ENCODE data around the gene EPM2A. TPM values are rescaled to one million over a fixed set of nuclear protein-coding genes. Genes with fewer than 3 reads are reported as not detected.

The EPM2A gene
- total RNA-seq, 2 experiments from 2014 or later, result 8.3 to 9.0 TPM

DNA sequence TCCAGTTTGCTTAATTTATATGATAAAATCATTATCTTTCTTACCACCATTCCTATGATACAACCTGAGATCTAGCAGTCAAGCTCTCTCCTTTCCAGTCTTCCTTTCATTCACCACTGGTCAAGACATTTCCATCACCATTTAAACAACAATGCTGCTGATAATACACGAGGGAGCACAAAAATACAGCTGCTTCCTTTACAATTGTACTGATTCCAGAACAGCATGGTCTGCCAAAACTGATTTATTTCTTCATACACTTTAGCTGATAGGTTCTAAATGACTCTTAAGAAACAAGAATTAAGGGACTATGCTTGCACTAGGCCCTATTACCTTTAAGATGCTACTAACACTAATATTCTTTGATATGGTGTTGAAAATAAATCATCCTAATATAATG lies 65.0 kb downstream of the EPM2A start:
- peaks cover 34% of the 10 kb centered on the region for H3K36me3 Mint-ChIP-seq
- peaks cover 3% of the 10 kb centered on the region for H3K4me1 Mint-ChIP-seq
- H3K27me3 Mint-ChIP-seq, result no peaks in the 10 kb centered on the region
- peaks cover 6% of the 10 kb centered on the region for H3K9me3 Mint-ChIP-seq
- H3K27ac Mint-ChIP-seq, result no peak overlapping the region
- H3K4me3 Mint-ChIP-seq, result no peak overlapping the region
- no peak for DNase-seq

DNA sequence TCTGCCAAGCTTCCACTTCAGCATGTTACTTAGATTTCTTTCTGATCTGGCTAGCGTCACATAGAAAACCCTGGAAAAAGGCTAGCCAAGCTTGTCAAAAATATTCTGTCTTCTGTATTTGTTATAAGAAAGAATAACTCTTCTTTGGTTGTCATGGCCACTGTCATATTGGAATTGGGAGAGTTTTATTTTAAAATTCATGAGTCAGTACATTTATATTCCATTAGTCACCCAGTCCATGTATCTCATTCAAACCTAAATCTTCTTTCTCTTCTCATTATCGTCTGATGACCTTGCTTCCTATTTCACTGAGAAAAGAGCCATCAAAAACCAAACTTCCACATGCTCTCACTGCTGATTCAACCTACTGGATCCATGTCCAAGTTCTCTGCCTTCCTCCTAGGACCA lies 65.7 kb downstream of the EPM2A start:
- Mint-ChIP-seq H3K27ac (no peak overlapping the region), H3K4me3 (no peak overlapping the region), H3K9me3 (peaks cover 3% of the 10 kb centered on the region)

DNA sequence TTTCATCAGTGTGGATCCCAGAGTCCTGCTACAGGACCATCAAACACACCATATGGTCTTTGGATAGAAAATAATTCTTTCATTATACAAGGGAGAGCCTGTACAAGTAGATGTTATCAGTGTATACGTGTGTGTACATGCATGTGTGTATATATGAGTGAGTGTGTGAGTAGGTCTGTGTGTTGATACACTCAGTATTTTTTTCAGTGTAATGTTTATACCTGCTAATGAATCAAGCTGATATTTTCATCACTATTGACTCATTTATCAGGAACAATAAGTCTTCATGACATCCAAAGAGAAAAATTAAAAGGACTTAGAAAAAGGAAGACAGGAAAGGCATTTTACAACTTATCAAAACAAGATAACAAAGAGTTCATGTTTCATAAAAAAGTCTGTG lies 66.5 kb downstream of the EPM2A start:
- H3K4me3 Mint-ChIP-seq, result no peak overlapping the region
- peaks cover 24% of the 10 kb centered on the region for H3K36me3 Mint-ChIP-seq
- H3K9me3 Mint-ChIP-seq, result peaks cover 2% of the 10 kb centered on the region
- H3K4me1 Mint-ChIP-seq, result no peaks in the 10 kb centered on the region
- no peaks in the 10 kb centered on the region for H3K27me3 Mint-ChIP-seq
- H3K27ac Mint-ChIP-seq, result no peak overlapping the region
- no peak for DNase-seq

More for the DNA sequence above, 65.7 kb downstream of the EPM2A start:
- H3K4me1 Mint-ChIP-seq, result peaks cover under 1% of the 10 kb centered on the region
- no peak for DNase-seq
- H3K36me3 Mint-ChIP-seq, result peaks cover 29% of the 10 kb centered on the region
- H3K27me3 Mint-ChIP-seq, result no peaks in the 10 kb centered on the region

GRCh38 chr6:145660676-145661075 lies 74.6 kb downstream of the EPM2A start:
- Mint-ChIP-seq H3K27ac (no peak overlapping the region), H3K9me3 (peaks cover 2% of the 10 kb centered on the region), H3K4me1 (peaks cover 3% of the 10 kb centered on the region), H3K36me3 (peaks cover 13% of the 10 kb centered on the region), H3K27me3 (no peaks in the 10 kb centered on the region), H3K4me3 (no peak overlapping the region)
- DNase-seq, result no peak

- DNase-seq, result no peak
- Mint-ChIP-seq H3K27me3 (no peaks in the 10 kb centered on the region), H3K27ac (no peak overlapping the region)
These were observed 79.2 kb downstream of the EPM2A start for GRCh38 chr6:145656128-145656527.

DNA sequence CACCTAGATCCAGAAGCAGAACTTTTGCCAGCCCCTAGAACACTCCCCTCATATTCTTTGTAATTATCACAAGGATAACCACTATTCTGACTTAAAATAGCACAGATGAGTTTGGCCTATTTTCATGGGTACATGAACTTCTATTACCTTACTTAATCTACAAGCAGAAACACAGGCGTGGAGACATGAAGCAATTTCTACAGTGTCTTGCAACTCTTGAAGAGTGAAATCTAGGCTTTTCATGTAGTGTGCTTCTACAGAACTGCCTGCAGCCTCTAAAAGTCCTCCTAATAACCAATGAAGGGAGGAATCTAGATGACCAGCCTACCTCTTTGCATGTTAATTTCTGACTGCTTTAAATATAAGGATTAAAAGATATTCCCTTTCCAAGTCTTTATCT lies 82.7 kb downstream of the EPM2A start:
- Mint-ChIP-seq H3K4me3 (no peak overlapping the region), H3K27me3 (no peaks in the 10 kb centered on the region), H3K36me3 (peaks cover 3% of the 10 kb centered on the region), H3K9me3 (no peaks in the 10 kb centered on the region), H3K27ac (no peak overlapping the region), H3K4me1 (peaks cover 3% of the 10 kb centered on the region)
- no peak for DNase-seq

More at GRCh38 chr6:145656128-145656527, 79.2 kb downstream of the EPM2A start:
- Mint-ChIP-seq H3K9me3 (no peaks in the 10 kb centered on the region), H3K36me3 (peaks cover 1% of the 10 kb centered on the region), H3K4me3 (no peak overlapping the region), H3K4me1 (peaks cover 3% of the 10 kb centered on the region)

- no peak overlapping the region for H3K4me3 Mint-ChIP-seq
- peaks cover 3% of the 10 kb centered on the region for H3K4me1 Mint-ChIP-seq
- DNase-seq, result no peak
These were observed 83.3 kb downstream of the EPM2A start for GRCh38 chr6:145651988-145652387.

DNA sequence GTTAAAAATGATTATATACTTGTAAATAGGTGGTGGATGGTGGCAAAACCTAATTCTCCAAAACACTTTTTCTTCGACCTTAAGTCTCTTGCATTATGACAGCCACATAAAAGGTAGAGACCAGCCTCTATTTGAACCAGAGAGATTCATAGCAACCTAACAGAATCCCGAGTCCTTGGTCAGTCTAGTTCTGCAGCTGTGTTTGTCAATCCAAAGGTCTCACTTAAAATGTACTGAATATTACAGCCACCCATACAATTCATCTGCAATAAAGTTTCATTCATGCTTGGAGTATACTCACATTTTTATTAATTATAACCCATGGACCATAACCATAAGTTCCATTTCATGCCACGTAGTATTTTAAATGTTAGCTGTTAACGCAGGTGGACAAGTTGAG lies 87.2 kb downstream of the EPM2A start:
- H3K9me3 Mint-ChIP-seq, result no peaks in the 10 kb centered on the region
- H3K27me3 Mint-ChIP-seq, result no peaks in the 10 kb centered on the region
- no peaks in the 10 kb centered on the region for H3K4me1 Mint-ChIP-seq
- H3K36me3 Mint-ChIP-seq, result peaks cover 3% of the 10 kb centered on the region
- no peak overlapping the region for H3K4me3 Mint-ChIP-seq
- H3K27ac Mint-ChIP-seq, result no peak overlapping the region
- DNase-seq, result no peak

More at GRCh38 chr6:145651988-145652387, 83.3 kb downstream of the EPM2A start:
- Mint-ChIP-seq H3K36me3 (peaks cover 3% of the 10 kb centered on the region), H3K27me3 (no peaks in the 10 kb centered on the region), H3K9me3 (no peaks in the 10 kb centered on the region), H3K27ac (no peak overlapping the region)

- Mint-ChIP-seq H3K9me3 (no peaks in the 10 kb centered on the region), H3K27me3 (no peaks in the 10 kb centered on the region), H3K4me1 (no peaks in the 10 kb centered on the region), H3K4me3 (no peak overlapping the region), H3K36me3 (peaks cover 3% of the 10 kb centered on the region), H3K27ac (no peak overlapping the region)
- no peak for DNase-seq
These were observed 87.7 kb downstream of the EPM2A start for GRCh38 chr6:145647602-145648001.

DNA sequence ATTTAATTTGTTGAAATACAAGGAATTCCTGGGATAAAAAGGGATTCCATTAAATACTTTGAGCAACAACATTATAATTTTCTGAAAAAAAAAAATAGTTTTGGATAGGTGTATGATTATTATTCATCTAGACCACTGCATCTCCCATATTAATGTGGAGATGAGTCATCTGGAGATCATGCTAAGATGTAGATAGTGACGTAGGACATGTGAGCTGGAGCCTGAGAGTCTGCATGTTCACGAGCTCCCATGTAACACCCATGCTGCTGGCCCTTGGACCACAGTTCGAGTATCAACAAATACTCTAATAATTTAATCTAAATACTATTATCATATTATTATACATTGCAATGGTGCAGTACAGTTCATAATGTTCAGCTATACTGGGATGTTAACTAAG lies 91.6 kb downstream of the EPM2A start:
- no peaks in the 10 kb centered on the region for H3K9me3 Mint-ChIP-seq
- H3K27ac Mint-ChIP-seq, result no peak overlapping the region
- no peak overlapping the region for H3K4me3 Mint-ChIP-seq
- H3K4me1 Mint-ChIP-seq, result no peaks in the 10 kb centered on the region
- no peak for DNase-seq
- peaks cover 3% of the 10 kb centered on the region for H3K36me3 Mint-ChIP-seq
- no peaks in the 10 kb centered on the region for H3K27me3 Mint-ChIP-seq

DNA sequence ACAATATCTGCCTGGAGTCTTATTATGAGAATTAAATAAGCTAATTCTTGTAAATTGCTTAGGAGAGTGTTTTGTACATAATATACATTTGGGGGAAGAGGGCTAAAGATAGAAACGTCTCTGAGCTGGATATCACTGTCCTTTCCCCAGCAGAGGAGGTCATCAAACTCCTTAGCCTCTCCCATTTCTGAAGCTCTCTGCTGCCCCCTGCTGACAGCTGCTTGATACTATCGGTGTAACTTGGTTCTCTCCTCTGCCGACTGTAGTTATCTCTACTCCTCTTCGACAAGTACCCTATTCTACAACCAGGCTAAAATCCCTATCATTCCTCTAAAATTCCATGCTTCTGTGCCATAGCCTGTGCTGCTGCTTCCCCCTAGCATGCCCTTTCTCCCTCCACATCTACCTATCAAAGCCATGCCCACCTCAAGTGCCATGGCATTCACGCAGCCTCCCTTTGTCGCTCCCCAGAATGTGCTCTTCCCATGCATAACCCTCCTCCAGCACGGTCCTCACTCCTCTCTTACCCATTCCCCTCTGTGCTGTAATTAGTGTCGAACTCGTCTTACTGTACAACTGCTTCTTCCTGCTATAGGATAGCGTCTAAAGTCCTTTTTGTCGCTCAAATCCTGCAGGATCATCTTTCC lies 101.2 kb downstream of the EPM2A start:
- peak; percentile 64 for DNase-seq
- Mint-ChIP-seq H3K36me3 (no peaks in the 10 kb centered on the region), H3K27ac (no peak overlapping the region), H3K9me3 (no peaks in the 10 kb centered on the region), H3K4me3 (no peak overlapping the region), H3K4me1 (peaks cover 1% of the 10 kb centered on the region), H3K27me3 (no peaks in the 10 kb centered on the region)

DNA sequence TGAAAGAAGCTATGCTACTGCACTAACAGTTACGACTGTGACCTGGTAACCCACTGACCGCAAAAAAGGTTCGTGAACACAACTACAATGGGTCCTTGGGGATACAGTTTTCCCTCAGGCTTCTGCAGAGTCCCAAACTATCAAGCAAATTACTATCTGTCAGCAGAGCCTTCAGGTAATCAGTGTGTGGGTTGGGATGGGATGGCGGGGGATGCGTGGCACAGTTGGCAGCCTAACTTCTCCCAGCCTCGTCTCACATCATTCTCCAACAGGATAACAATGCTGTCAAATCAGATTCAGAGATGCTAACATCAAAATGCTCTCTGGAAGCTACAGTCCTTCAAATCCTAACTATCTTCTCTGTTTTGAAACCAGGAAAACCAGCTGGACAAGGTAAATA lies 102.3 kb downstream of the EPM2A start:
- peaks cover 1% of the 10 kb centered on the region for H3K4me1 Mint-ChIP-seq
- H3K27me3 Mint-ChIP-seq, result no peaks in the 10 kb centered on the region
- no peak overlapping the region for H3K27ac Mint-ChIP-seq
- peaks cover under 1% of the 10 kb centered on the region for H3K36me3 Mint-ChIP-seq
- H3K4me3 Mint-ChIP-seq, result no peak overlapping the region
- no peak for DNase-seq
- no peaks in the 10 kb centered on the region for H3K9me3 Mint-ChIP-seq

GRCh38 chr6:145631374-145631773 lies 103.9 kb downstream of the EPM2A start:
- no peaks in the 10 kb centered on the region for H3K27me3 Mint-ChIP-seq

GRCh38 chr6:145630598-145630997 lies 104.7 kb downstream of the EPM2A start:
- no peak overlapping the region for H3K4me3 Mint-ChIP-seq
- H3K36me3 Mint-ChIP-seq, result peaks cover 9% of the 10 kb centered on the region
- DNase-seq, result no peak
- no peak overlapping the region for H3K27ac Mint-ChIP-seq
- no peaks in the 10 kb centered on the region for H3K9me3 Mint-ChIP-seq
- H3K4me1 Mint-ChIP-seq, result peaks cover 1% of the 10 kb centered on the region
- no peaks in the 10 kb centered on the region for H3K27me3 Mint-ChIP-seq

More at GRCh38 chr6:145631374-145631773, 103.9 kb downstream of the EPM2A start:
- H3K9me3 Mint-ChIP-seq, result no peaks in the 10 kb centered on the region
- DNase-seq, result no peak
- H3K36me3 Mint-ChIP-seq, result peaks cover 9% of the 10 kb centered on the region
- H3K4me1 Mint-ChIP-seq, result peaks cover 1% of the 10 kb centered on the region
- H3K27ac Mint-ChIP-seq, result no peak overlapping the region
- no peak overlapping the region for H3K4me3 Mint-ChIP-seq

- Mint-ChIP-seq H3K27ac (no peak overlapping the region), H3K9me3 (no peaks in the 10 kb centered on the region), H3K36me3 (peaks cover 9% of the 10 kb centered on the region), H3K27me3 (no peaks in the 10 kb centered on the region), H3K4me3 (no peak overlapping the region), H3K4me1 (peaks cover 1% of the 10 kb centered on the region)
- DNase-seq, result no peak
These were observed 105.8 kb downstream of the EPM2A start for GRCh38 chr6:145629478-145629877.

GRCh38 chr6:145627451-145627850 lies 107.9 kb downstream of the EPM2A start:
- H3K27ac Mint-ChIP-seq, result no peak overlapping the region
- H3K4me1 Mint-ChIP-seq, result no peaks in the 10 kb centered on the region
- peaks cover 9% of the 10 kb centered on the region for H3K36me3 Mint-ChIP-seq
- no peak for DNase-seq
- H3K27me3 Mint-ChIP-seq, result no peaks in the 10 kb centered on the region
- H3K4me3 Mint-ChIP-seq, result no peak overlapping the region
- no peaks in the 10 kb centered on the region for H3K9me3 Mint-ChIP-seq

Measured in activated naive CD8-positive, alpha-beta T cell treated with anti-CD3 and anti-CD28 coated beads for 36 hours (primary cell).